ENCODE measurements around the gene RFXANK.
"Not testable (repeated sequence)": the region's sequence is repeated elsewhere in the genome, so short reads cannot be mapped to it uniquely, and the experiment has no call there.

RFXANK gene, protein sequence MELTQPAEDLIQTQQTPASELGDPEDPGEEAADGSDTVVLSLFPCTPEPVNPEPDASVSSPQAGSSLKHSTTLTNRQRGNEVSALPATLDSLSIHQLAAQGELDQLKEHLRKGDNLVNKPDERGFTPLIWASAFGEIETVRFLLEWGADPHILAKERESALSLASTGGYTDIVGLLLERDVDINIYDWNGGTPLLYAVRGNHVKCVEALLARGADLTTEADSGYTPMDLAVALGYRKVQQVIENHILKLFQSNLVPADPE

DNA sequence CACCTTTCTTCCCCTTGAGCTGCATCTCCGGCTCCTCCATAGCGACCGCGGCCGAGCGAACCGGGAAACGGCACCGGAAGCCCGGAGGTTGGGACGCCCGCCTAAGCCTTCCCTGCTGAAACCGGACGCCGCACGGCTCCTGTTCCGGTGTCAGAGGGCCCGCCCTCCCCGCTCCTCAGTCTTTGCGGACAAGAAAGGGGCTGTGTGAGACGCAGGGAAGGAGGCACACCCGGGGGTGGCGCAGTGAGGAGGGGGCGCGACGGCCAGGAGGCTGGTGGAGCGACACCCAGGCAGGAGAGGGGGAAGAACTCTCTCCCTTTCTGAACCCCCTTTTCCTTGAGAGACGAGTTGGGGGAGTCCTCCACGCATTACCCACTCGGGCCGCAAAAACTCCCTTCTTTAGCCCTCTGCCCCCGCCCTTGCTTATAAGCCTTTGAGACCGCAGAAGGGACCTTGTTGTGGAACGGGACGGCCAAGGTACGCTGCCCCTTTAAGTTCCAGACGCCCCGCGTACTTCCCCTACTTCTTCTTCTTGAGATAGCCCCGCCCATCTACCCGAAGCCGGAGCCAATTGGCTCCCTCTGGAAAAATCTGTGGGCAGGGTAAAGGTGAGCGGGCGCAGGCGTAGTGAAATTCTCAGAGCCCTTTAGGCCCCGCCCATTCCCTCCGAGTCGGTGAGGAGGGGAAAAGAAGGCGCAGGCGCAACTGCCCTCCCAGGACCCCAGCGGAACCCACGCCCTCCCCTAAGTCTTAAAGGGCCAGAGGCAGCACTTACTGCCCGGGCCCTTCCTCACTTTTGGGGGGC is at the start of gene RFXANK, which contains the start of gene BORCS8:
Gene RFXANK (plus strand): TSS at position 181 of the 805 bp plus-strand sequence. CDS start 1,689 bp downstream, outside the sequence.
Gene BORCS8 (minus strand): TSS at position 75 of the 805 bp plus-strand sequence. CDS start 35 bp downstream, at position 40.
- DNase-seq, result peak; percentile 100

DNA sequence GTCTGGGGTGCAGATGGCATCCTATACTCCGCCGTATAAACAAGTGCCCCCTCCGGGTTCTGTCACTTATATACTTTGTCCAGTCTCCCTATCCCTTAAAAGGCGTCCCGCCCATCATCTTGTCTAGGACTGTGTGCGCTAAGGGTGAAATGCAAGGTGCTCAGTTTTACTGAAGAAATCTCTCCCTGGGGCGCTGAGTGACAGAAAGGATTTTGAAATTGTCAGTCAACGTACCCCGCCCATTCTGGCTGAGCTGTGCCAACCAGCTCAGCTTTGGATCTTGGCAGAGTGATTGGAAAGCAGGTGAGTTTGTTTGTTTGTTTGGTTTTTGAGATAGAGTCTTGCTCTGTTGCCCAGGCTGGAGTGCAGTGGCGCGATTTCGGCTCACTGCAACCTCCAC is 49.7 kb upstream of the RFXANK start:
- no peak for DNase-seq

DNA sequence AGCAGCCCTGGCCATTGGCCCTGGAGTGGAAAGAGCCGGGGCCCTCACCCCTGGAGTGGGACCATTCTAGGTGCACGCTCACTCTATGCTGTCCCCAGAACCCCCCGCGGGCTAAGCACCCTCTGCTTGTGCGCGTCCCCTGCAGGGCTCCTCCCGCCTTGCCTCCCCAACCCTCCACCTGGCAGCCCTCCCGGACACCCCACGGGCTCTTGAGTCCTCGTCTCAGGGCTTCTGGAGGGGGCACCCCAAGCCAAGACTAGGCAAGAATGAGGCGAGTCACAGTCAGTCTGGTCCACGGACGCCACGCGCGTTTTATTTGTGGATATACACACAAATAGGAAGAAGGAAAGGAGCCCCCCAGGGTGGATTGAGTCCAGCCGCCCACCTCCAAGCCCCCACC is 46.8 kb upstream of the RFXANK start:
- DNase-seq, result no peak

DNA sequence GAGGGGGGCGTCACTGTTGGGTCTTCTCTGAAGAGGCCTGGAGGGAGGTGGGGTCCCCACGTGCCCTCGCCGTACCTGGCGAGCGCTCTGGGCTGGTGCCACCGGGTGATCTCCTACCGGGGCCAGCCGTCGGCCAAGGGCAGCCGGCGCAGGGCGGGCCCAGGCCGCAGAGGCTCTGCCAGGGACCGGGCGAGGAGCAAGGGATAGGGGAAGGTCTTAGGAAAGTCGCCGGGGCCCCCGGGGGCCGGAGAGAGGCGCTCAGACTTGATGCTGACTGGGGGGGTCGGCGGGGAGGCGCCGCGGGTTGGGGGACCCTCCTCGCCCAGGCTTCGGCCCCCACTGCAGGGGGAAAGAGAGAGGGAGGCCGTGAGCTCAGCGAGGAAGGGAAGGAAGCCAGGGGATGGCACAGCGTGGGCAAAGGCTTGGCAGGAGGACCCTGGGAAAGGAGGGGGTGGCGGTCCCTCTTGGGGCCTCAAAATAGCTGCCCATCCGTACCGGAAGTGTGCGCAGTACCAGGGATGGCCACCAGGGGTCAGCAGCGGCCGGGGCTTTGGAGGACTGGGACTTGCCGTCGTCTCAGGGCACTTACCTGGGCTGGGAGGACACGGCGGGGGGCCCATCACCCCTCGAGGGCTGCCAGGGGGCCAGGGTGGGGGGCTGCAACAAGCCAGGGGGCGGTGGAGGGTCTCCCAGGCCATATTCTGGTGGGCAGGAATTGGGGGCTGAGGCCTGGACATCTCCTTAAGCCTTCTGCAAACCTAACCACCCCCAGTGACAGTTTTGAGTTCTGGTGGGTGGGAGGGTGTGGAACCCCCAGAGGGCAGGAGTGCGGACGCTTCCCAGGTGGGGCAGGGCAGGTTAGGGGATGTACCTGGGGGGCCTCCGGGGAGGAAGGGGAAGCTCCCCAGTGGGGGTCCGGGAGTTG is 46.1 kb upstream of the RFXANK start:
- peak; percentile 82 to 85 for DNase-seq

DNA sequence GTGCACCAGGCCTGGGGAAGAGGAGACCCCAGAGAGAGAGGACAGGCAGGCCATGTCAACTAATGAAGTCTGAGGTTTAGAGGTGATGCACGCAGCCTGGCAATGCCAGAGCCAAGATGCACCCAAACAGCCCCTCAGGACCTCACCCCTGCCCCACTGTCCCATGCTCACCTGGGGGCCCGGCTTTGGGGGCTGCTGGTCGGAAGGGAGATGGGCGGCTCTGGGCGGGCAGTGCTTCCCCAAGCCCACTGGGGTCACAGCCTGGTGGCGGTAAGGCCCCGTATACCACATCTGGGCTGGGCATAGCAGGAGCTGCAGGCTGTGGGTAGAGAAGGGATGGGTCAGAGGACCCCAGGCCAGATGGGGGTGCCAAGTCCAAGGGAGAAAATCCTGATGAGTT is 45.2 kb upstream of the RFXANK start:
- no peak for DNase-seq

DNA sequence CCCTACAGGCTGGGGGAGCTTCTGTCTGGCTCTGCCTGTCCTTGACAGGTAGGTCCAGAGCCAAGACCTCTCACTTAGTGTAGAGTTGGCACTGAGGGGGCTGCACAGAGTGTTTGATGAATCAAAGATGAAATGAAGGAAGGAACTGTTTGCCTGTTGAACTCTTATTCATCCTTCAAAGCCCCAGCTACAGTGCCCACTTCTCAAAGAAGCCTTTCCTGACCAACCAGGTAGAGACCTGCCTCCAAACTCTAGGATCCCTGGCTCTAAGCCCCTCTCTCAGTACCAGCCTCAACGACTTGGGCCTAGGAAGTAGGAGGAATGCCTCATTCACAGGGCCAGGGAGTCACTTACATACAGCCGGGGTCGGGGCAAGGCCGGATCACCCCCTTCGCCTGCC is 44.7 kb upstream of the RFXANK start:
- no peak for DNase-seq

DNA sequence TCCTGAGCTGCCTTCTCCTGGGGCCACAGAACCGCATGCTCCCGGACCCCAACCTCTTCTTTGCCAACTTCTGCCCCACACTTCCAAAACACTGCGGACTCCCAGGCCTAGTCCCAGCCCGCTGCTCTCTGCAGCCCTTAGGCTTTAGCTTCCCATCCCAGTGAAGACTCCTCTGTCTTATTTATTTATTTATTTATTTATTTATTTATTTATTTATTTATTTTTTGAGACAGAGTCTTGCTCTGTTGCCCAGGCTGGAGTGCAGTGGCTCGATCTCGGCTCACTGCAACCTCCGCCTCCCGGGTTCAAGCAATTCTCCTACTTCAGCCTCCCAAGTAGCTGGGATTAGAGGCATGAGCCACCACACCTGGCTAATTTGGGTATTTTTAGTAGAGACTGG is 43.6 kb upstream of the RFXANK start:
- not testable (repeated sequence) for DNase-seq

DNA sequence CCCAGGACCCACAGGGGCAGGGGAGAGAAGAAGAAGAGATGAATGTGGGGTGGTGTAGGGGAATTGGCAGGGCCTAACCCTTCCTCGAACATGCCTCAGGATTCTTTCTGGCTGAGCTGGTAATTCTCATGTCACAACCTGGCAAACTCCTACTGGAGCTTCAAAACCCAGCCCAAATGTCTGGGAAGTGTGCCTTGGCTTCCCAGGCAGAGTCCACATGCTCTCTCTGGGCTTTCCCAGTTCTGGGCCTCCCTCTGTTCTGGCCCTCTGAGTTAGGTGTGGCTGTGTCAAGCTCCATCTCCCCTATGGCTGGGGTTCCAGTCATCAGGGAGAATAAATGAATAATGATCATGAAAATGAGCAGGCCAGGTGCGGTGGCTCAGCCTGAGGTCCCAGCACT is 42.6 kb upstream of the RFXANK start:
- no peak for DNase-seq

DNA sequence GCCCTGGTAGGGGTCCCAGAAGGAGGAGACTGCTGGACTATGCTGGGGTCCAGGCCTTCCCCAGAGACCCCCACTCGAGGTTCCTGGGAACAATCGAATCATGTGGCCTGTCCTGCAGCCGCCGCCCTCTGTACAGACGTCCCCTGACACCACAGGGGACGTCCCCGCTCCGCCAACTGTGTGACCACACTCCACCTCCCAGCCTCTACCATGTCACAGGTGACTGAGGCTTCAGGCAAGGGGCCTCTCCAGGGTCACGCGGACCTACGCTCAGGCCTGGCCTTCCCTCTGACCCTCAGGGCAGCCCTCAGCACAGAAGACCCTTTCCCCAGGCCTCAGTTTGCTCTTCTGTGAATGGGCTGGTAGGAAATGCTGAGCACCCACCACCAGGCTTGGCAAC is 40.6 kb upstream of the RFXANK start:
- DNase-seq, result no peak

DNA sequence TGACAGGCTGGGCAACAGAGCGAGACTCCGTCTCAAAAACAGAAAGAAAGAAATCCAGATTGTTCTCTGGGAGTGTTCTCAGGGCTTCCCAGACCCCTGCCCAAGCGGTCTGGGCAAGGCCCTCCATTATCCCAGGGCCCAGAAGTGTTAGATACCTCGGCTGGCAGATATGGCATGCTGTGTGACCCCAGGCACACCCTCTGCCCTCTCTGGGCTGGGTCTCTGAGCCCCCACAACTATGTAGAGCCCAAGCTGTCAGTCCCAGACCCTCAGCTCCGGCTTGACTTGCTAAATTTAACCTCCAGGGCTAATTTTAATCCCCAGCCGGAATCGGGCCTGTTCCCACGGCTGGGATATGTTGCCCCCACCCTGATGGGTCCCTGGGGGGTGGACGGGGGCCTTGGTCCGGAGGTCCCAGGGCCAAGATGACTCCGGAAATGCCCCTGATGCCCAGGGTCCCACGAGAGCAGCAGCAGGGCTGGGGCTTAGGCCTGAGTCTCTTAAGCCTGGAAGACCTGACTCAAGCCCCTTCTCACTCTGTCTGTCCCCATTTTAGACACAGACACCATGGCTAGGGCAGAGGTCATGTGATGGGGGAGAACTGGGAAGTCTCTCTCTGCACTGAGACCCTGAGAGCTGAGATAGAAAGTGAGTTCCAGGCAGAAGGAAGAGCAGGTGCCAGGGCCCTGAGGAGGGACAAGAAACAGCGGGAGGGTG is 39.2 kb upstream of the RFXANK start:
- DNase-seq, result no peak

DNA sequence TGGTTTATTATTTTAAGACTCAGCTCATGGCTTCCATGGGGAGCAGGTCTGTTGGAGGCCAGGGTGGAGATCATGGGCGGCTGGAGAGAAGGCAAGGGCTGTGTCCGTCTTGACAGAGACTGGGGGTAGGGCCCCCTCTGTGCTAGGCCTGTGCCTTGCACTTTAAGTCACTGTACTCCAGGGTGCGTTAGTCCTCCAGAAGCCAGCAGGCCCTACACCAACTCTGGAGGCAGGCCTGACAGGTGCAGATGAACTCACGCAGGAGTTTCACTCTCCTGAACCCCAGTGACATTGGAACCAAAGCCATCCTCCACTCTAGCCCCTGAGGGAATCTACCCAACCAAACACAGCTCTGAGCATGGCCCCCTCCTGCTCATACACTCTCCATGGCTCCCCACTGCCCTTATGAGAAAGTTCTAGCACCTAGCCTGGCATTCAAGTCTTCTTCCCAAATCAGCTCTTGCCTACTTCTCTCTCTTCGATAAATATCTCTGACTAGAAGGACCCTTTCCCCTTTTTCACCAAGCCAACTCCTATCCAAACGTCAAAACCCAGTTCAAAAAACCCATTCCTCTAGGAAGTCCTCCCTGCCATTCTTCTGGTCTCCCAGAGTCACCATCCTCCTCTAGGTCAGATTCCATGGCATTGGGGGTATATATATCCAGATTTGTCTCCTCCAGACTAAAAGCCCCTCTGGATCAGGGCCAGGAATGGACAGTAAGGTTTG is 37.1 kb upstream of the RFXANK start:
- DNase-seq, result no peak

DNA sequence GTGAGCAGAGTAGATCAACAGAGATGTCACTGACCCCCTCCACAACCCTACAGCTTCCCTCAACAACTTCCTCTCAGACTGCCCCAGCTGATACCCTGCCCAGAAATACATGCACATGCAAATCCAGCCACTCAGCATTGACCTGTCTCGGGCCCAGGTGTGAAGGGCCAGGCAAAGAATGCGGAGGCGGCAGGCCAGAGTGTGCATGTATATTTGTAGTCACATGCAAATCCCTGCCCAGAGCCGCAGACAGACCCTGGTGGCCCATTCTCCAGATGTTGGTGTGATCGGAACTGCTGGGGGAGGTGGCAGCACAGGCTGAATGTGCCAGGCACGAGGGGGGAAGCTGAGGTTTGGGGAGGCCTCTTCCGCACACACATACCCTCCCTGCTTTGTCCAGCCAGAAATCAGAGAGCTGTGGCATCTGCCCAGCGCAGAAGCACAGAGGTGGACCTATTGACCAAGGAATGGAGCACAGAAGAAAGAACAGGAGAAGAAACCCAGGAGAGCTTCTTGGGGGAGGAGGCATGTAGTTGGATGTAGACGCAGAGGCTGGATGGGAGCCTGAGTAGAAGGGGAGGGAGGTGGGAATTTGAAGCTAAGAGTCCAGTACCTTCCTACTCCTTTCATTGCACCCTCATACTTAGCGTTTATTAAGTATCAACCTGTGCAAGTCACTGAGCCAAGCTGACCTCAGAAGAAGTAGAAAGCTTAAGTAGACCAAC is 36.4 kb upstream of the RFXANK start:
- DNase-seq, result no peak

DNA sequence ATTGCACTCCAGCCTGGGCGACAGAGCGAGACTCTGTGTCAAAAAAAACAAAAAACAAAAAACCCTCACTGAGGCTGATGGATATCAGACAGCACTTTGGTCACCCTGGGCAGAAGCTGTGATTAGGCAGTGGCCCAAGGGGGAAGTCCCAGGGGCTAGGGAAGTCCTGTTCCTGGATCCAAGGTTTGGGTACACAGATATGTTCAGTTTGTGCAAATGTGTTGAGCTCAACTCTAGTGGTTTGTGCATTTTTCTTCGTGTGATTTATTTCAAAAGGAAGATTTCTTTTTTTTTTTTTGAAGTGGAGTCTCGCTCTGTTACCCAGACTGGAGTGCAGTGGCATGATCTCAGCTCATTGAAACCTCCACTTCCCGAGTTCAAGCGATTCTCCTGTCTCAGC is 34.2 kb upstream of the RFXANK start:
- DNase-seq, result no peak

DNA sequence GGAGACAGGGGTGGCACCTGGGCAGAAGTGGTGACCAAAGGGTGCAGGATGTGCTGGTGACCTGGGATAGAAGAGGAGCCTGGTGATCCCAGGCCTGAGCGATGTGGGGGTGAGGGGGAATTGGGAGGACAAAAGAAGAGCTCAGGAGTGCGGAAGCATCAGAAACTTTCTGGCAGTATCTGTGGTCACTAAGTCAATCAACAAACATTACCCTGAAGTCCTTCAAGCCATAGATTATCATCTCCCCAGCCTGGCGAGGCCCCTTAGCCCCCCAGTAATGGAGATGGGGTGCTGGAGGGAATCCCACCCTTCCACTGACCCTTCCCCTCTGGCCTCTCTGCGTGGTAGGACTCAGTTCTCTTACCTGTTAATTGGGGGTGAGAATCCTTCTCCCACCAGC is 32.5 kb upstream of the RFXANK start:
- no peak for DNase-seq

DNA sequence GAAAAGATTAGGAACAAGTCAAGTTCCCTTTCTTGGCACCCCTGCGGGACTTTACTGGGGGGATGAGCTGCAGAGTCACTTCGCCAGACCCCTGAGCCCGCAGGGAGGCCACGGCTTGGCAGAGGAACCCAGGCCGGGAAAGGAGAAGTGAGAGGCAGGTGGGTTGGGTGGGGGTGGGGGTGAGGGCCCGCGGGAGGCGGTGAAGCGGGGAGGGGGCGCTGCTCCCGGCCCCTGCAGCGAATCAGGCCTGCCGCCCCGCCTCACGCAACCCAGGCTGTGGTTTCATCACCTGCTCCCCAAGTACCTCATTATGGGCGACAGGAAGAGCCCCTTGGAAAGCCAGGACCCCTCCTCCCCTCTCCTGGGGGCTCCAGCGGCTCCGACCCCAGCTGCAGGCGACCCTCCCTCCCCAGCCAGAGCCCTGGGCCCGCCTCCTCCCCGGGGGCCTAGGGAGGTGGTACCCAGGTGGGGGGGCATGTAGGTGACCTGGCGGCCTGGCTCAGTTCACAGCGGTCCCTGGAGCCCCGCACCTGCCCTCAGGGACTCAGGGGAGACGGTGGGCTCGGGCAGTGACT is 31.5 kb upstream of the RFXANK start:
- DNase-seq, result peak in 1 of 2 donors; percentile 45

DNA sequence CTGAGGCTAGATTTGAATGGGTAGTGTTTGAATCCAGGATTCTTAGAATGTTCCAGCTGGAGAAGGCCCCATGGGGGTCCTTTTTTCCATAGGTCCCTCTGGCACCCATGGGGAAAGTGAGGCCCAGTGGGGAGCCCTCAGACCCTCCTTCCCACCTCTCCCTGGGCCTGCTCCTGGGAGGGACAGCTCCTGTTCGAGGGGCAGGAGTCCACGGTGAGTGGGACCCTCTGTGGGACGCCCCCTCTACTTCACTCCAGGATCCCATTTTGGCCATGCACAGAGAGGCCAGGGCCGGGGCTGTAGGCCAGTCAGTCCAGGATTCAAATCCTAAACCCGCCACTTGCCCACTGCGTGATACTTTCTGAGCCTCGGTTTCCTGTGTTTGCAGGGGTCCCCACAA is 29.6 kb upstream of the RFXANK start:
- DNase-seq, result no peak

DNA sequence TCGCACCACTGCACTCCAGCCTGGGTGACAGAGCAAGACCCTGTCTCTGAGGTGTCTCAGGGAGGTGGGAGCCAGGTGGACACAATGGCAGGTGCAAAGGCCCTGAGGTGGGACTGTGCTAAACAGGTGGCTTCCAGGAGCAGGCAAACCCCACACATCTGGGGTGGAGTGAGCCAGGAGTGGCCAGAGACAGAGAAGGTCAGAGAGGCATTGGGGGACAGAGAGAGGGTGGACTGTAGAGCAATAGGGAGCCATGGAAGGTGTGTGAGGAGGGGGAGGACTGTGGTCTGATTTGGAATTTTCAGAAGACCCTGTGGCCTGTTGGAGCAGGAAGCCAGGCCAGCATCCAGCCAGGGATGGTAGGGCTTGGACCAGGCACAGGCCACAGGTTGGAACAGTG is 26.7 kb upstream of the RFXANK start:
- DNase-seq, result no peak

DNA sequence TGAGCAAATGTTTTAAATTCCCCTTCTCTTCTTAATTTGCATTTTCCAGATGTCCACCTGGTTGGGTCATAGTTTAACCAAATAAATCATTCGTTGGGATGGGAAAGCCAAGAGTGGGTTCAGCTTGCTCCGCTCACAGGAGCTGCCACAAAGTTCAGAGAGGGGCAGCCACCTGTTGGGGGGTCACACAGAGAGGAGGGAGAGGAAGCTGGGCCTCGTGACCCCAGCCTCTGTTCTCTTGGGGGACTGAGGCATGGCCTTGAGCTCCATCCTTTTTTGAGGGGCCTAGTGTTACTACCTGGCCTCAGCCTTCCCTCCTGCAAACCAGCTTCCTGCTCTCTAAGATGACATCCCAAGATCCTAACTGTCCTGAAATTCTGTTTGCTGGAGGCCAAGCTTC is 24.4 kb upstream of the RFXANK start:
- DNase-seq, result no peak

DNA sequence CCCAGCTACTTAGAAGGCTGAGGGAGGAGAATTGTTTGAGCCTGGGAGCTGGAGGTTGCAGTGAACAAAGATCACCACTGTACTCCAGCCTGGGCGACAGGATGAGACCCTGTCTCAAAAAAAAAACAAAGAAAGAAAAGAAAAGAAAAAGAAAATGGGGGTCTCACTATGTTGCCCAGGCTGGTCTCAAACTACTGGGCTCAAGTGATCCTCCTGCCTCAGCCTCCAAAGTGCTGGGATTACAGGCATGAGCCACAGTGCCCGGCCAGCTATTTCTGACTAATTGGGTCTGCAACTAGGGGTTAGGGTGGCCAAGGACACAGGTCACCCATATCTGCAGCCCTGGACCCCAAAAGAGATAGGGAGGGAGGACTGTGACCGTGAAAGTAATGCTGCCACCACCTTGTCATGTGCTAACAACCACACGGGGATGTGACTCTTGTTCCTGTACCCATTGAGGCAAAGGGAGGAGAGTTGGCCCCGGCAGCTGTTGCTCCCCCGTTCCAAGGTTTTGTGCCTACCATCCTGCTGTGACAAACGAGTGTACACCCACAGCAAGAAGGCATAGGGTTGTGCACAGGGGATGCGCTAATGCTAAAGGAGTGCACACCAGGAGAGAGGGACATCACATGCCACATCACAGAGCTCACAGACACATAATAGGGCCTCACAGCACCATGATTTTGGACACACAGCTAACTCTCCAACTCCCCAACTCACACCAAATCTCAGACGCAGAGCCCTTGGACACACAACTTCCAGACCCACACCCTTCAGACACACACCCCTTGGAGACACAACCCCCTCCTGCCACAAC is 22.6 kb upstream of the RFXANK start:
- DNase-seq, result no peak
